IPS-18a (cell line): ENCODE data around the gene PMFBP1.

ENCODE experiments used
- H3K27ac ChIP-seq: one replicate; pipeline ENCODE4 v1.5.1; 2013; ENCODE audit warnings: low read length
- H3K27me3 ChIP-seq: one replicate; pipeline ENCODE4 v1.6.1; 2013; ENCODE audit warnings: mild to moderate bottlenecking, low read length; ENCODE audit not compliant: control insufficient read depth, insufficient read depth
- H3K36me3 ChIP-seq: one replicate; pipeline ENCODE4 v1.6.1; 2013; ENCODE audit warnings: low read depth, low read length; ENCODE audit not compliant: control insufficient read depth
- H3K4me1 ChIP-seq: one replicate; pipeline ENCODE4 v1.6.1; 2013; ENCODE audit warnings: low read depth, low read length; ENCODE audit not compliant: control insufficient read depth
- H3K4me3 ChIP-seq: one replicate; pipeline ENCODE4 v1.5.1; 2013; ENCODE audit warnings: low read length
- H3K9ac ChIP-seq: one replicate; pipeline ENCODE4 v1.6.1; 2013; ENCODE audit warnings: mild to moderate bottlenecking, low read length, moderate library complexity
- H3K9me3 ChIP-seq: one replicate; pipeline ENCODE4 v1.6.1; 2013; ENCODE audit warnings: low read depth, low read length; ENCODE audit not compliant: control insufficient read depth

Gene PMFBP1

GRCh38 chr16:72111657-72112451 lies 60.1 kb downstream of the PMFBP1 start:
- Histone ChIP-seq H3K36me3 (peaks cover 58% of the 10 kb centered on the region), H3K9me3 (no peaks in the 10 kb centered on the region), H3K9ac (no peak overlapping the region), H3K27me3 (no peaks in the 10 kb centered on the region), H3K4me3 (no peak overlapping the region), H3K27ac (no peak overlapping the region), H3K4me1 (no peaks in the 10 kb centered on the region)

GRCh38 chr16:72110662-72111615 lies 61.0 kb downstream of the PMFBP1 start:
- no peak overlapping the region for H3K9ac ChIP-seq
- H3K4me3 ChIP-seq, result no peak overlapping the region
- H3K27me3 ChIP-seq, result no peaks in the 10 kb centered on the region
- peaks cover 65% of the 10 kb centered on the region for H3K36me3 ChIP-seq
- no peaks in the 10 kb centered on the region for H3K4me1 ChIP-seq
- H3K9me3 ChIP-seq, result no peaks in the 10 kb centered on the region
- H3K27ac ChIP-seq, result no peak overlapping the region

GRCh38 chr16:72109966-72110530 lies 61.9 kb downstream of the PMFBP1 start:
- no peak overlapping the region for H3K27ac ChIP-seq
- H3K9me3 ChIP-seq, result no peaks in the 10 kb centered on the region
- no peaks in the 10 kb centered on the region for H3K27me3 ChIP-seq
- no peak overlapping the region for H3K4me3 ChIP-seq
- H3K9ac ChIP-seq, result no peak overlapping the region
- no peaks in the 10 kb centered on the region for H3K4me1 ChIP-seq
- H3K36me3 ChIP-seq, result peaks cover 74% of the 10 kb centered on the region

- H3K27ac ChIP-seq, result no peak overlapping the region
- H3K4me3 ChIP-seq, result no peak overlapping the region
- H3K9me3 ChIP-seq, result no peaks in the 10 kb centered on the region
- peaks cover 82% of the 10 kb centered on the region for H3K36me3 ChIP-seq
- H3K9ac ChIP-seq, result no peak overlapping the region
- no peaks in the 10 kb centered on the region for H3K4me1 ChIP-seq
- H3K27me3 ChIP-seq, result no peaks in the 10 kb centered on the region
Measured at GRCh38 chr16:72109300-72109699, 62.7 kb downstream of the PMFBP1 start.

GRCh38 chr16:72108353-72109102 lies 63.4 kb downstream of the PMFBP1 start:
- H3K36me3 ChIP-seq, result peaks cover 89% of the 10 kb centered on the region
- no peaks in the 10 kb centered on the region for H3K27me3 ChIP-seq
- no peak overlapping the region for H3K27ac ChIP-seq
- no peaks in the 10 kb centered on the region for H3K4me1 ChIP-seq
- no peak overlapping the region for H3K9ac ChIP-seq
- no peak overlapping the region for H3K4me3 ChIP-seq
- no peaks in the 10 kb centered on the region for H3K9me3 ChIP-seq

- Histone ChIP-seq H3K27ac (no peak overlapping the region), H3K4me3 (no peak overlapping the region), H3K4me1 (no peaks in the 10 kb centered on the region), H3K36me3 (peaks cover 95% of the 10 kb centered on the region), H3K9me3 (no peaks in the 10 kb centered on the region), H3K9ac (no peak overlapping the region), H3K27me3 (no peaks in the 10 kb centered on the region)
Measured at GRCh38 chr16:72107371-72107770, 64.6 kb downstream of the PMFBP1 start.

GRCh38 chr16:72105978-72106377 lies 66.0 kb downstream of the PMFBP1 start:
- Histone ChIP-seq H3K9ac (no peak overlapping the region), H3K36me3 (peaks cover 95% of the 10 kb centered on the region), H3K27ac (no peak overlapping the region), H3K4me1 (no peaks in the 10 kb centered on the region), H3K9me3 (no peaks in the 10 kb centered on the region), H3K4me3 (no peak overlapping the region), H3K27me3 (no peaks in the 10 kb centered on the region)

- Histone ChIP-seq H3K27ac (no peak overlapping the region), H3K36me3 (peaks cover 96% of the 10 kb centered on the region), H3K9me3 (no peaks in the 10 kb centered on the region), H3K9ac (no peak overlapping the region), H3K27me3 (no peaks in the 10 kb centered on the region), H3K4me3 (no peak overlapping the region), H3K4me1 (no peaks in the 10 kb centered on the region)
Measured at GRCh38 chr16:72104905-72105304, 67.0 kb downstream of the PMFBP1 start.

- no peak overlapping the region for H3K9ac ChIP-seq
- H3K4me3 ChIP-seq, result no peak overlapping the region
- H3K9me3 ChIP-seq, result no peaks in the 10 kb centered on the region
- H3K36me3 ChIP-seq, result peaks cover 94% of the 10 kb centered on the region
- no peak overlapping the region for H3K27ac ChIP-seq
- H3K27me3 ChIP-seq, result no peaks in the 10 kb centered on the region
- H3K4me1 ChIP-seq, result no peaks in the 10 kb centered on the region
Measured at GRCh38 chr16:72101195-72101594, 70.8 kb downstream of the PMFBP1 start.

GRCh38 chr16:72099377-72099818 lies 72.6 kb downstream of the PMFBP1 start:
- Histone ChIP-seq H3K9ac (no peak overlapping the region), H3K4me1 (peaks cover 5% of the 10 kb centered on the region), H3K36me3 (peaks cover 77% of the 10 kb centered on the region), H3K9me3 (no peaks in the 10 kb centered on the region), H3K27me3 (no peaks in the 10 kb centered on the region), H3K4me3 (no peak overlapping the region), H3K27ac (no peak overlapping the region)

- no peak overlapping the region for H3K27ac ChIP-seq
- no peaks in the 10 kb centered on the region for H3K9me3 ChIP-seq
- H3K27me3 ChIP-seq, result no peaks in the 10 kb centered on the region
- no peak overlapping the region for H3K4me3 ChIP-seq
- peaks cover 5% of the 10 kb centered on the region for H3K4me1 ChIP-seq
- H3K36me3 ChIP-seq, result peaks cover 72% of the 10 kb centered on the region
- H3K9ac ChIP-seq, result no peak overlapping the region
Measured at GRCh38 chr16:72098936-72099335, 73.0 kb downstream of the PMFBP1 start.
